Measurements from ENCODE around the gene SPARCL1. TPM values are rescaled to one million over a fixed set of nuclear protein-coding genes. Genes with fewer than 3 reads are reported as not detected.

The SPARCL1 gene
- total and polyA plus RNA-seq, 2 donors (not counting 1 experiment from before 2014, with no cell fraction given) = 0.64 to 4.1 TPM

GRCh38 chr4:87517621-87518020, 11.6 kb downstream of the SPARCL1 start:
- H3K79me2 ChIP-seq (ENCODE audit: control insufficient read depth, insufficient read depth, low read length) = no peaks in the 10 kb centered on the region
- no peaks in the 10 kb centered on the region for H3K27me3 ChIP-seq (ENCODE audit: control insufficient read depth, insufficient read depth, low read length)
- H2AFZ ChIP-seq (ENCODE audit: low read length) = no peak overlapping the region
- no peak for DNase-seq (ENCODE audit: low read depth in 2 of 2)
- no peak overlapping the region for H3K27ac ChIP-seq (ENCODE audit: insufficient read depth, low read length)
- no peaks in the 10 kb centered on the region for H4K20me1 ChIP-seq (ENCODE audit: control insufficient read depth, extremely low read depth, insufficient read depth, low read length)
- no peaks in the 10 kb centered on the region for H3K9me3 ChIP-seq (ENCODE audit: control insufficient read depth, insufficient read depth, low read depth, low read length)
- H3K9ac ChIP-seq (ENCODE audit: insufficient read depth, low read length) = no peak overlapping the region
- TF ChIP-seq EZH2 (IDR thresholded peaks at IDR 0.05; ENCODE audit: low read length, missing control alignments) = no peak
- TF ChIP-seq, protein P1, sequence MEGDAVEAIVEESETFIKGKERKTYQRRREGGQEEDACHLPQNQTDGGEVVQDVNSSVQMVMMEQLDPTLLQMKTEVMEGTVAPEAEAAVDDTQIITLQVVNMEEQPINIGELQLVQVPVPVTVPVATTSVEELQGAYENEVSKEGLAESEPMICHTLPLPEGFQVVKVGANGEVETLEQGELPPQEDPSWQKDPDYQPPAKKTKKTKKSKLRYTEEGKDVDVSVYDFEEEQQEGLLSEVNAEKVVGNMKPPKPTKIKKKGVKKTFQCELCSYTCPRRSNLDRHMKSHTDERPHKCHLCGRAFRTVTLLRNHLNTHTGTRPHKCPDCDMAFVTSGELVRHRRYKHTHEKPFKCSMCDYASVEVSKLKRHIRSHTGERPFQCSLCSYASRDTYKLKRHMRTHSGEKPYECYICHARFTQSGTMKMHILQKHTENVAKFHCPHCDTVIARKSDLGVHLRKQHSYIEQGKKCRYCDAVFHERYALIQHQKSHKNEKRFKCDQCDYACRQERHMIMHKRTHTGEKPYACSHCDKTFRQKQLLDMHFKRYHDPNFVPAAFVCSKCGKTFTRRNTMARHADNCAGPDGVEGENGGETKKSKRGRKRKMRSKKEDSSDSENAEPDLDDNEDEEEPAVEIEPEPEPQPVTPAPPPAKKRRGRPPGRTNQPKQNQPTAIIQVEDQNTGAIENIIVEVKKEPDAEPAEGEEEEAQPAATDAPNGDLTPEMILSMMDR (conservative IDR thresholded peaks at IDR 0.05 in 1 of 2, IDR thresholded peaks at IDR 0.05 in 1 of 2; ENCODE audit: low read depth in 1 of 2, low read length in 2 of 2) = no peak
- H3K4me2 ChIP-seq (ENCODE audit: extremely low read depth, insufficient read depth, low read length) = no peak overlapping the region
- no peak overlapping the region for H3K4me3 ChIP-seq (replicated peaks in 1 of 4; ENCODE audit: control extremely low read depth in 1 of 4, insufficient read depth in 1 of 4, low read depth in 3 of 4, low read length in 4 of 4)
- no peaks in the 10 kb centered on the region for H3K36me3 ChIP-seq (ENCODE audit: control insufficient read depth, insufficient read depth, low read length)
- H3K4me1 ChIP-seq (ENCODE audit: control insufficient read depth, extremely low read depth, insufficient read depth, low read length) = no peaks in the 10 kb centered on the region

DNA sequence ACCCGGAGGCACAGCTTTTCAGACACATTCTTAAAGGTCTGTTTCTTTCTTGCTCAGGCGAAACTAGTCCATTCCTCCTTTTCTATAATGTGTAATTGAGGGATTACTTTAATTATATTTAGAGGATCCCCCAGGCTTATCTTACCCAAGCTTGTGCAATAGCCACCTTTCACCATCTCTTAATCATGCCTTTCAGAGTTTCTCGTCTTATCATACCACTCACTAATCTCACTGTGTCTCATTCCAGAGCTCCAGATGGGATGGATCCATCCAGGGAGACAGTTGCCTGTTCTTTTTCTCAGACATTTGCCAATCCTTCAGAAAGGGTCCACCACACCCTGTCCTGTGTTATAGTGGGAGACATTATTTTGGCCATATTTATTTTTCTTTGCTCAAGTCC, 12.5 kb downstream of the SPARCL1 start:
- TF ChIP-seq, protein P1 (conservative IDR thresholded peaks at IDR 0.05 in 1 of 2, IDR thresholded peaks at IDR 0.05 in 1 of 2; ENCODE audit: low read depth in 1 of 2, low read length in 2 of 2) = no peak
- TF ChIP-seq EZH2 (IDR thresholded peaks at IDR 0.05; ENCODE audit: low read length, missing control alignments) = no peak
- H3K4me2 ChIP-seq (ENCODE audit: extremely low read depth, insufficient read depth, low read length) = no peak overlapping the region
- no peaks in the 10 kb centered on the region for H3K79me2 ChIP-seq (ENCODE audit: control insufficient read depth, insufficient read depth, low read length)
- H3K9ac ChIP-seq (ENCODE audit: insufficient read depth, low read length) = no peak overlapping the region
- H3K27ac ChIP-seq (ENCODE audit: insufficient read depth, low read length) = no peak overlapping the region
- DNase-seq (ENCODE audit: low read depth in 2 of 2) = no peak
- no peaks in the 10 kb centered on the region for H3K9me3 ChIP-seq (ENCODE audit: control insufficient read depth, insufficient read depth, low read depth, low read length)
- H3K4me1 ChIP-seq (ENCODE audit: control insufficient read depth, extremely low read depth, insufficient read depth, low read length) = no peaks in the 10 kb centered on the region
- no peak overlapping the region for H2AFZ ChIP-seq (ENCODE audit: low read length)
- no peaks in the 10 kb centered on the region for H3K36me3 ChIP-seq (ENCODE audit: control insufficient read depth, insufficient read depth, low read length)
- H3K4me3 ChIP-seq (replicated peaks in 1 of 4; ENCODE audit: control extremely low read depth in 1 of 4, insufficient read depth in 1 of 4, low read depth in 3 of 4, low read length in 4 of 4) = no peak overlapping the region
- no peaks in the 10 kb centered on the region for H3K27me3 ChIP-seq (ENCODE audit: control insufficient read depth, insufficient read depth, low read length)
- no peaks in the 10 kb centered on the region for H4K20me1 ChIP-seq (ENCODE audit: control insufficient read depth, extremely low read depth, insufficient read depth, low read length)

GRCh38 chr4:87512400-87512799, 16.8 kb downstream of the SPARCL1 start:
- DNase-seq (ENCODE audit: low read depth in 2 of 2) = no peak
- Histone ChIP-seq H3K4me1 (ENCODE audit: control insufficient read depth, extremely low read depth, insufficient read depth, low read length) (peaks cover 3% of the 10 kb centered on the region), H3K9me3 (ENCODE audit: control insufficient read depth, insufficient read depth, low read depth, low read length) (no peaks in the 10 kb centered on the region), H3K9ac (ENCODE audit: insufficient read depth, low read length) (no peak overlapping the region), H3K4me2 (ENCODE audit: extremely low read depth, insufficient read depth, low read length) (no peak overlapping the region), H2AFZ (ENCODE audit: low read length) (no peak overlapping the region), H3K79me2 (ENCODE audit: control insufficient read depth, insufficient read depth, low read length) (no peaks in the 10 kb centered on the region), H4K20me1 (ENCODE audit: control insufficient read depth, extremely low read depth, insufficient read depth, low read length) (no peaks in the 10 kb centered on the region), H3K36me3 (ENCODE audit: control insufficient read depth, insufficient read depth, low read length) (no peaks in the 10 kb centered on the region), H3K27me3 (ENCODE audit: control insufficient read depth, insufficient read depth, low read length) (no peaks in the 10 kb centered on the region), H3K27ac (ENCODE audit: insufficient read depth, low read length) (no peak overlapping the region), H3K4me3 (replicated peaks in 1 of 4; ENCODE audit: control extremely low read depth in 1 of 4, insufficient read depth in 1 of 4, low read depth in 3 of 4, low read length in 4 of 4) (no peak overlapping the region)
- TF ChIP-seq, protein P1 (conservative IDR thresholded peaks at IDR 0.05 in 1 of 2, IDR thresholded peaks at IDR 0.05 in 1 of 2; ENCODE audit: low read depth in 1 of 2, low read length in 2 of 2) = no peak
- TF ChIP-seq EZH2 (IDR thresholded peaks at IDR 0.05; ENCODE audit: low read length, missing control alignments) = no peak
